ENCODE results near the gene KCND2.

DNA sequence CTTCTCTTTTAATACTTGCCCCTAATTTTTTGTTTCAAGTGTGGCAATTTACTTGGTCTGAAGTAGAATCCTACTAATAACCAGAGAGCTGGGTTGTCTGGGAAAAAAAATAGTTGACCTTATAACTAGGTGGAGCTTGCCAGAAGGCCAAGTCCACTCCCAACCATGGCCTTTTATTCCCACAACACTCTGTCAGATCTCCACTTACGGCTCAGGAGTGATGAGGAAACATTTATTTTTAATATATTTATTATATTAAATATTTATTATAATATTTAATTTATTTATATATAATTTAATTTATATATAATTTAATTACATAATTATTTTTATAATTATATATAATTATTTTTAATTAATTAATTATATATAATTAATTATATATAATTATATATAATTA is 526.2 kb downstream of the KCND2 start:
- no peak for TF ChIP-seq CTCF (IDR thresholded peaks at IDR 0.05)
- no peak for TF ChIP-seq RAD21 (IDR thresholded peaks at IDR 0.05; ENCODE audit: low read length)
- no peak for TF ChIP-seq ZBTB33 (IDR thresholded peaks at IDR 0.05; ENCODE audit: borderline replicate concordance, low read depth)
